Stimulated activated CD4-positive, alpha-beta T cell treated with anti-CD3 and anti-CD28 coated beads, Interleukin-2, amount 100 ng/mL, for 48 hours (primary cell): Measurements from ENCODE around the gene VPS52.
"Not testable (repeated sequence)": the region's sequence is repeated elsewhere in the genome, so short reads cannot be mapped to it uniquely, and the experiment has no call there.

Experiments
- DNase-seq, 2 donors: peaks; one replicate each; pipeline ENCODE4 v3.0.0-alpha.2; 2020

The VPS52 gene

DNA sequence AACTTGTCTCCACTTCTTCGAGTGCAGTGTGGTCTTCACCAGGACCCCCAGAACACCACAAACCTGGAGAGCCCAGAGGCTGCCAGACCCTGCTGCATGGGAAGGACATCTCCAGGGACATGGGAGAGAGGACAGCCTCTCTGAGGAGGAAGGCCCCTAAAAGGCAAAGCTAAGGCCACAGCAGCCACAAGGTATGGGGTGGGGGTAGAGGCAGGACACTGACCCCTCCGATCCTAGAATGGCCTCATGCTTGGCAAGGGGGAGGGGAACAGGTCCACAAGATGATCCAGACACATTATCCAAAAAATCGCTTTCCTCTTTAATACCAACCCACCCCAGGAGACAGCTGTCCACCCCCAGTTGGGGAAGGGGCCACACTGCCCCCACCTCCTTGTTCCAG lies 7.1 kb upstream of the VPS52 start:
- no peak for DNase-seq

DNA sequence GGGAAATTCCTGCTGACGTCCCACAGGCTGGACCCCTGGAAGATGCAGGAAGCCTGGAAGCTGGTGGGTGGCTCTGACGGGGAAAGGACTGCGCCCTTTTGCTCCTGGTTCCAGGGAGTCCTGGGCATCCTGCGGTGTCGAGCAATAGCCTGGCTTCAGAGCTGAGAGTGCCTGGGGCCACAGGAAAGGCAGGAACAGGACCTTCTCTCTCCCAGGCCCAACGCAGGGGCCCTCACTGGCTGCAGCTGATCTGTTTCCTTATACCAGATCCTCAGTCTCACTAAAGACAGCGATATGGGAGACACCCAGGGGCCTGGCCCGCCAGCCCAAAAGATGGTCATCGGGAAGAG lies 6.7 kb upstream of the VPS52 start:
- no peak for DNase-seq

DNA sequence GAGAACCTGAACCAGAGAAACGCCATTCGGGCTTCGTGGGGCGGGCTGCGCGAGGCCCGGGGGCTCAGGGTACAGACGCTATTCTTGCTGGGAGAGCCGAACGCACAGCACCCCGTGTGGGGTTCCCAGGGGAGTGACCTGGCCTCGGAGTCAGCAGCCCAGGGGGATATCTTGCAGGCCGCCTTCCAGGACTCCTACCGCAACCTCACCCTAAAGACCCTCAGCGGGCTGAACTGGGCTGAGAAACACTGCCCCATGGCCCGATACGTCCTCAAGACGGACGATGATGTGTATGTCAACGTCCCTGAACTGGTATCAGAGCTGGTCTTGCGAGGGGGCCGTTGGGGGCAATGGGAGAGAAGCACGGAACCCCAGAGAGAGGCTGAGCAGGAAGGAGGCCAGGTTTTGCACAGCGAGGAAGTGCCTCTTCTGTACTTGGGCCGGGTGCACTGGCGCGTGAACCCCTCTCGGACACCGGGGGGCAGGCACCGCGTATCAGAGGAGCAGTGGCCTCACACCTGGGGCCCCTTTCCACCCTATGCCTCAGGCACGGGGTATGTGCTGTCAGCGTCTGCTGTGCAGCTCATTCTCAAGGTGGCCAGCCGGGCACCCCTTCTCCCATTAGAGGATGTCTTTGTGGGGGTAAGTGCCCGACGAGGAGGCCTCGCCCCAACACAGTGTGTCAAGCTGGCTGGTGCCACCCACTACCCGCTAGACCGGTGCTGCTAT lies 6.2 kb upstream of the VPS52 start:
- DNase-seq, result no peak

DNA sequence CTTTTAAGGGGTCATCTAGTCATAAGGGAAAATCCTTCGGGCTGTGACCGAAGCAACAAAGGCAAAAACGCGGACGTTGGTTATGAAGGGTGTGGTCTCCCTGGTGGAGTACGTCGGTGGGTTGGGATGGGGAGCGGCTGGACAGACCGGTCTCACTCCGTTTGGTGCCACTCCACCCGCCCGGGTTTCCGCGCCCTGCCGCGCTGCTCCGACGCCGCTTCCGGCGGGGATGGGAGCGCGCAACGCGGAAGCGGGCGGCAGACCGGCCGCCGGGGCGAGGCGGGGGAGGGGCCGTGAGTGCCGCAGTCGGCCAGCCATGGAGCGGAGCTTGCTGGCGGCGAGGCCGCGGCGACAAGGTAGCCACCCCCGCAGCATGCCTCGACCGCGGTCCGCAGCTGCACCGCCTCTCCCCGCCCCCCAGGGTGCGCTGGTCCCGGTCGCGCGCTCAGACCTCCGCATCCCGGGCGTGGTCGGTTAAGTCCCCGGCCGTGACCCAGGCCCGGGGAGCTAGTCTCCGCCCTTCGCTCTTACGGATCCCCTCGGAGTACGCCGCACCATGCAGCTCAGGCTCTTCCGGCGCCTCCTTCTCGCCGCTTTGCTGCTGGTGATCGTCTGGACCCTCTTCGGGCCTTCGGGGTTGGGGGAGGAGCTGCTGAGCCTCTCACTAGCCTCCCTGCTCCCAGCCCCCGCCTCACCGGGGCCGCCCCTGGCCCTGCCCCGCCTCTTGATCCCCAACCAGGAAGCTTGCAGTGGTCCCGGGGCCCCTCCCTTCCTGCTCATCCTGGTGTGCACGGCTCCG lies 5.4 kb upstream of the VPS52 start, which contains the start of gene B3GALT4:
TSS of gene B3GALT4 (plus strand) at position 260 of the 799 bp plus-strand sequence. CDS start at position 557, 297 bp downstream.
- DNase-seq, result peak; percentile 71 to 76

DNA sequence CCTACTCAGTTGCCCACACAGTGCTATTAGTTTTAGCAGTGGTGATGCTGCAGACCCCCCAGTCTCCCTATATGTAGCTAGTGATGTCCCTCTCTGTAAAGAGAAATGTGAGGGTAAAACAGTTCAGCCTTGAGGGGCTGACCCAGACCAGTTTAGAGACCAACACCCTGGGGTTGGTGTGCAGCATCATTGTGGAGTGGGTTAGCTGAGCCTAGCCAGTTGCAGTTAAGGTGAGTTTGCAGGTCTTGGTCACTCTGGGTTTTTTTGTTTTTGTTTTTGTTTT lies 4.8 kb upstream of the VPS52 start:
- DNase-seq, result no peak

DNA sequence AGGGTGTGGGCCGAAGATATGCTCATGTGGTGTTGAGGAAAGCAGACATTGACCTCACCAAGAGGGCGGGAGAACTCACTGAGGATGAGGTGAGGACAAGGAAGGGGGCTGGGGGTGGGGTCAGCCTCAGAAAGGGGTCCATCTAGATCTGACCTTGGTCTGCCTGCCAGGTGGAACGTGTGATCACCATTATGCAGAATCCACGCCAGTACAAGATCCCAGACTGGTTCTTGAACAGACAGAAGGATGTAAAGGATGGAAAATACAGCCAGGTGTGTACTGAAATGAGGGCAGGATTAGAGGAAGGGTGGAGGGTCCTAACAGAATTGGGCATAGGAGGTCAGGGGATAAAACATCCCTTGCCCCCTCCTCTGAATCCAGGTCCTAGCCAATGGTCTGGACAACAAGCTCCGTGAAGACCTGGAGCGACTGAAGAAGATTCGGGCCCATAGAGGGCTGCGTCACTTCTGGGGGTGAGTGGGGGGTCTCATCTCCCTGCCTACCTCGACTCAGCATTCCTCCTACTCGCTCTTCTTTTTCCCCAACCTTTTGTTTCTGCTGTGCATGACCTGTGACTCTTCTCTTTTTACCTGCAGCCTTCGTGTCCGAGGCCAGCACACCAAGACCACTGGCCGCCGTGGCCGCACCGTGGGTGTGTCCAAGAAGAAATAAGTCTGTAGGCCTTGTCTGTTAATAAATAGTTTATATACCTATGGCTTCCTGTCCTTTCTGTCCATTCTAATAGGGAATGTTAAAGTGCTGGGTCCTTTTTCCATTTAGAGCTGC lies 4.3 kb upstream of the VPS52 start:
- DNase-seq, result not testable (repeated sequence)

DNA sequence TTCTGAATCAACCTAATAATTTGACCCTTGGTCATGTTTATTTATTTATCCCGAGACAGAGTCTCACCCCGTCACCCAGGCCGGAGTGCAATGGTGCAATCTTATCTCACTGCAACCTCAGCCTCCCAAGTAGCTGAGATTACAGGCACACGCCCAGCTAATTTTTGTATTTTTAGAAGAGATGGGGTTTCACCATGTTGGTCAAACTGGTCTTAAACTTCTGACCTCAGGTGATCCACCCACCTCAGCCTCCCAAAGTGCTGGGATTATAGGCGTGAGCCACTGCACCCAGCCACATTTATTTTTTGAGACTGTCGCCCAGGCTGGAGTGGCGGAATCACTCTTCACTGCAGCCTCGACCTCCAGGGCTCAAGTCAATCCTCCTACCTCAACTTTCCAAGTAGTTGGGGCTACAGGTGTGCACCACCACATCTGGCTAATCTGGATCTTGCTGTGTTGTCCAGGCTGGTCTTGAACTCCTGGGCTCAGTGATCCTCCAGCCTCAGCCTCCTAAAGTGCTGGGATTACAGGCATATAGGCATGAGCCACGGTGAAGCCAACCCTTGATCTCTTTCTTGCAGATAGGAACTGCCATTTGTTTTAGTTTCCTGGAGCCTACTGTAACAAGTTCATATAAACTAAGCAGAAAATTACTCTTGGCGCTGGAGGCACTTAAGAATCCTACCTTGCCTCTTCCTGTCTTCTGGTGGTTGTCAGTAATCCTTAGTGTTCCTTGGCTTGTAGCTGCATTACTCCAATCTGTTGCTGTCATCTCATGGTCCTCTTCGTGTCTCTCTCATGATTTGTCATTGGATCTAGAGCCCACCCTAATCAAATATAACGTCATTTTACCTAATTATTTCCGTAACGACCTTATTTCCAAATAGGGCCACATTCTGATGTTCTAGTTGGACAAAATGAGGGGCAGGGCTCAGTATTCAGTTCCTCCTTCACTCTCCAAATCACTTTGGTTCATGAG lies 2.5 kb upstream of the VPS52 start:
- no peak for DNase-seq

DNA sequence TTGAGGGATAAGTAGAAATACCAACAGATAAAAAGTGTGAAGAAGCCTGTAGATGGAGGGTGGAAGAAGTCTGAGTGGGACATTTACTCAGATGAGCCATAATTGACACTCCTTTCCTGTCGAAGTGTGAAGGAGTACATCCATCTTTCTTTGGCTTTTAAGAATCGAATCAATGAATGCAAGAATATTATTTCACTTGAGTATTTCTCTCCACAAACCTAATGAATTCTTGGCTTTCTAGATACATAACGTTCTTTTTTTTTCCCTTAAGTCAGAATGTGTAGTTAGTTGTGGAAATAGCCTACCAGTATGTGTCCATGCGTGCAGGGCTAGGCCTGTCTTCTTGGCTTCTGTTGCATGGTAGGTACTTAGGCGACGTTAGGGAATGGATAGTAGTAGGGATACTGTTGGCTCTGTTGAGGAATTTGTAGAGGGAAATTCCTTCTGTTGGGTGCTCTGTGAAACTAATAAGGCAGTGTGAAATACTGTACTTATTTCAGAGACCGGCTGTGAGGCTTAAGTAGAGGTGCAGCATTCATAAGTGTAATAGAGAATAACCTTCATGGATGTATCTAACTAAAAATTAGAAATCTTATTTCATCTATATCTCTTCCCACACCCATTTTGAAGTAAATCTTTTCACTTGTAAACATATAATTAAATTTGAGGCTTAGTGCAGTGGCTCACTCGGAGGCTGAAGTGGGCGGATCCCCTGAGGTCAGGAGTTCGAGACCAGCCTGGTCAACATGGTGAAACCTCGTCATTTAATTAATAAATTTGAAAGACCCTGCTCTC lies 1.6 kb upstream of the VPS52 start:
- DNase-seq, result no peak

DNA sequence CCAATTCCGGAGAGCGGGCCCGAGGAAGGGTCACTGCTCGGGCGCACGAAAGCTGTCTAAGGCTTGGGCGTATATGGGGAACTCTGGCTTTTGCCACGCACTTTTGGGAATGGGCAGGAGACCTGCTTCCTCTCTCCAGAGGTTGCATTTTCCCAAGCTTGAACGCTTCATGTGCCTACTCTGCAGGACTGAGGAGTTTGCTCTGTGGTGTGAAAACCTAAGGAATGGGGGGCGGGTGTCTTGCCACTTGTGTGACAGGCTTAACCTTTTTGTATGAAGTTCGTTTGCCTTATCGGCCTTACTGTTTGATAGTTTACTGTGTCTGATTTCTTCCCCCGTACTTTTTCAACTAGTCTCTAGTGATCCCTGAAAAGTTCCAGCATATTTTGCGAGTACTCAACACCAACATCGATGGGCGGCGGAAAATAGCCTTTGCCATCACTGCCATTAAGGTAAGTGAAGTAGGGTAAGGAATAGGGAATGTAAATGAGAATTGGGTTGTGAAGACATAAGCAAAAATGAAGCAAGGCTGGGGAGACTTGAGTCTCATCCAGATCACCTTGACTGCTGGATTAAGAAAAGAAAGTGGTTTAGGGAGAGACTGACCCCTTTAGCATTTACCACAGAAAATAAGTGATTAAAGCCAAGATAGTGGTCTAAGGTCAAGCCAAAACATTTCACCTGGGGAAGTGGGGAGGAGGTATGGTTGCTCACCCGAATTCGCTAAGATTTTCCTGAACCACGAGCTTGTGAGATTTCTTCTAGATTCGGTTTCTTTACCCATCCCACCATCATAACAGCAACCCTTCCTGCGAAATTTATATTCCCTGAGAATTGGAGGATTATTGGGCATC lies 826 bp upstream of the VPS52 start:
- DNase-seq, result no peak

DNA sequence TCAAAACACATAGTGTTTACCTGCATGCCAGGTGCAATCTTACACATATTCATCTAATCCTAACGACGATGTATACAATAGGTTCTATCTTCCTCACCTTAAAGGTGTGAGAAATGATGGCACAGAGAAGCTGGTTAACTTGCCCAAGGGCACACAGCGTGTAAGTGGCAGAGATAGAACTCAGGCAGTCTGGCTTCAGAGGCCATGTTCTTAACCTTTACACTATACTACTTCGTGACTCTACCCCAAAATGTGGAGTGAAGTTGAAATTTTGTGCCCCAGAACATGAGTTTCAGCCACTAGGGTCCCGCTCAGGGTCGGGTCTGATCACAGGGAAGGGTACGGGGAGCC lies 584 bp downstream of the VPS52 start:
- no peak for DNase-seq

DNA sequence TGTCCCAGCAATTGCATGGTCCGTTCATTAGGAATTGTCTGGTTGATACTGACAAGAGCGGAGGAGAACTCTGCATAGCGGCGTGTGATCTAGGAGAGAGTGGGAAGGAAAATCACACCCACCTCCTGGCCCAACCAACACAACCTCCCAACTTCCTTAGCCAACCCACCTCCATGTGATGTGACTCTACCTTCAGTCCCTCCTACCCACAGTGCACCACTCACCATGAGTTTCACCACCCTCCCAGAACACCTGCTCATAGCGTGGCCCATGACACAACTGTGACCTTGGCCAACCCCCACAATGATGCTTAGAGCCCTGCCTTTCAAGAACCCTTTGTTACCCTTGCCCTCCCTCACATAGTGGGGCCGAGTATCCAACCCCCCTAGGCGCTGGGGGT lies 7.7 kb downstream of the VPS52 start:
- no peak for DNase-seq

DNA sequence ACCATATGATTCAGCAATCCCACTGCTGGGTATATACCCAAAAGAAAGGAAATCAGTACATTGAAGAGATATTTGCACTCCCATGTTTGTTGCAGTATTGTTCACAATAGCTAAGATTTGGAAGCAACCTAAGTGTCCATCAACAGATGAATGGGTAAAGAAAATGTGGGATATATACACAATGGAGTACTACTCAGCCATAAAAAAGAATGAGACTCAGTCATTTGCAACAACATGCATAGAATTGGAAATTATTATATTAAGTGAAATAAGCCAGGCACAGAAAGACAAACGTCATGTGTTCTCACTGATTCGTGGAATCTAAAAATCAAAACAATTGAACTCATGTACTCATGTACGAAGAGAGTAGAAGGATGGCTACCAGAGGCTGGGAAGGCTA lies 9.2 kb downstream of the VPS52 start:
- not testable (repeated sequence) for DNase-seq

DNA sequence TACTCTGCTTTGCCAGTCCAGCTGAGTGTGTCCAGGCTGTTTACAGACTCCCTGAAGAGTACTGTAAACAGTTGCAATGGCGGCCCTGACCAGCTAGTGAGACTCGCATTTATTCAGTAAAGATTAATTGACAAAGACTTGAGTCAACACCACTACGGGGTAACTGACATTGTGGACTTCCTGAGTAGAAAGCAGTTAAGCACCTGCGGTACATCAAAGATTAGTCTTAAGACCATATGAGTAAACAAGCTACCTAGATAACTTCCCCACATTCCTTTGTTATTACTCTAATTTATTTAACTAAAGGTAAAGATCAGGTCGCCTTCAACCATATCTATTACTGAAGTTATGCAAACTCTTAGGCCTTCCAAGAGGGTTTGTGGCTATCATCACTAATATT lies 12.6 kb downstream of the VPS52 start:
- DNase-seq, result no peak

DNA sequence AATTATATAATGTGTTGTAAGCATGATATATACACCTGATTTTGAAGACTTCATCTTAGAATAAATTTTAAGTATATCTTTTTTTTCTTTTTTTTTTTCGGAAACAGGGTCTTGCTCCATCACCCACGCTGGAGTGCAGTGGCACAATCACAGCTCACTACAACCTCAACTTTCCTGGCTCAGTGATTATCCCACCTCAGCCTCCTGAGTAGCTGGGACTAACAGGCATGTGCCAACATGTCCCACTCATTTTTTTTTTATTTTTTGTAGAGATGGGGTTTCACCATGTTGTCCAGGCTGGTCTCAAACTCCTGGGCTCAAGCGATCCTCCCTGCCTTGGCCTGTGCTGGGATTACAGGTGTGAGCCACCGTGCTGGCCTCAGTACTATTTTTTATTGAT lies 17.1 kb downstream of the VPS52 start:
- DNase-seq, result no peak

DNA sequence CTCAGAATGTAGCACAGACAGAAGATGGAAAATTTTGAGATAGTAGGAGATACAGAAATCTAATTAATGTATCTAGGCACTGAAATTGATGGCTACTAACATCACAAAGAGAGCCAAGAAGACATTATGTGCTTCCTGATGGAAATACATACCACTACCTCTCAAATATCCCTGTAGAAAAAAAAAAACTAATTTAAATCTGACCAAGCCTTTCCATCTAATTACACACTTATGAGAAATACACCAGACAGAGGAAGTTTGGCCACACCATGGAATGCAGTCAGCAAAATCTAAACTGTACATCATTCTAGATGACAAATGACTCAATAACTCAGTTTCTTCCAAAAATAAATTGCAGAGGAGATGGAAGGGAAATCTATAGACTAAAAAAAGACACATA lies 18.9 kb downstream of the VPS52 start:
- DNase-seq, result no peak

DNA sequence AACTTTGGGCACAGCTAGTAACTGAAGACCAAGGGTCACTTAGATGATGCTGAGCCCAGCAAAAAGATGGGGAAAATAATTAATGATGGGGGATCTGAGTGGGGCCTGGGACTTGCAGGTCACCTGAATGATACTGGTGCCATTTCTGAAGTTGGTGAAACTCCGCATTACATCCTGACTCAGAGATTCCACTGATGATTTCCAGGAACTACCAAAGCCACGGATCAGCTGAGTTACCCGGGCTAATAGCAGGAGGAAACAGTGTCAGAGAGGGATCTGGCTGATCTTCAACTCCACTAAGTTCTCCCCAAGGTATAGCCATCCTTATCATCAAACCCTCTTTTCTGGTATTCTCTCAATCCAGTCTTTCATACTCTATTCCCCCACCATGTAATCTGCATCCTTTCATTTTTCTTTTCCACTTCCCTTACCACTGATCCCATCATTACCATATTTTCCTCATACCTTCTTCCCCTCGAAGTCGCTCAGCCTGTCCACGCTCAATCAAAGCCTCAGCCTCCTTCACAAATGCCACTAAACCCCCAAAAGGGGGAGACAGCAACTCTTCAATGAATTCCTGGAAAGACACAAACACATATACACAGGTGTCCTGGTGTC lies 20.2 kb downstream of the VPS52 start:
- no peak for DNase-seq

DNA sequence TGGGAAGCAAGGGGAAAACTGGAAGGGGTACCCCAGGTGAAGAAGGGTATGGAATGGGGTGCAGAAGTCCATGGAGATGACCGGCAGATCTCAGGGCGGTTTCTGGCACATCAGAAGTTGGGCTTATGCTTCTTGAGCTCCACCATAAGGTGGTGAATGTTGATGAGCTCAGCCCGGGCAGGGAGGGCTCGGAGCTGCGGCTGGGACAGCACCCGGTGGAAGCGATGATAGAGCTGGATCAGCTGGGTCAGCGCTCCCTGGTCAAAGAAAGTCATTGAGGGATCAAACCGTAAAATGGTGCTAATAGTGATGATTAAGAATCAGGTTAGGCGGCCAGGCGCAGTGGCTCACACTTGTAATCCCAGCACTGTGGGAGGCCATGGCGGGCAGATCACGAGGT lies 20.9 kb downstream of the VPS52 start:
- DNase-seq, result no peak

DNA sequence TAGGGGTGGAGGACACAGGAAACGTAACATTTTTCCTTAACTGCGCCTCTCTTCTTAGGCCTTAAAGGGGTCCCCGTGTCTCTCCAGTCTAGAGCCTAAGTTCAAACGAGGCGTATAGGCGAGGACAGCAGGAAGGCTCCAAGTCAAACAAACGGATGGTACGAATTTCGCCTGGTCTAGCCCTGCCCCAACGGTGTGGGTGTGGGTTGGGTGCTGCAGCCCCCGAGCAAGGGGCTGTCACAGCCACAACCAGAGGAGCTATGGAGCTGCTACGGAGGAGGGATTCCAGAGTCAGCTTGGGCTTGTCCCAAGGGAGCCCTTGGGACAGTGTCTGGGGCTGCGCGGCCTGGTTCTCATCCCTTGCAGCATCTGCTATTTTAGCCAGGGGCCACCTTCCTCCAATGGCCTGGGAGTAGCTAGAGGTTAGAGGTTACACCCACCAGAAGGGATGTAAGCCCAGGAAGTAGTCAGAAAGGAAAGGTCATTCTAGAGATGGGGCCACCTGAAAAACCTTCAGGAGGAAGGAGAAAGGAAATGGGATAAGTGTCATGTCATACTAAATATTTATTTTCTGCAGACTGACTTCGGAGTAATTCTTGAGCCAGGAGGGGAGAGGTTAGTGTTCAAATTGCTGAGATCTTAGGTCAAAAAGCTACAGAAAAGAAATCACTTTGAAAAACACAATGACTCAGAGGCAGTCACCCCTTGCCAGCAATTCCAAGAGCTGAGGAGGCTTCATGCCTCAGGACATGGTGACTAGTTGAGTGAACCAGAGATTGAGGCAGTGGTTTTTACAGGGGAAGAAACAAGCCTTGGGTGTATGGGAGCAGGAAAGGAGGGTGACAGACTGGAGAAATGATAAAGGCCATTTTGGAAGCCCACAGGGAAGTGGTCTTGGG lies 21.7 kb downstream of the VPS52 start:
- DNase-seq, result no peak
